Trophoblast cell (in vitro differentiated cells and primary cell): Measurements from ENCODE around the gene TASOR2.

Experiments used
- DNase-seq, 2 donors: peaks; one replicate each; pipeline ENCODE4 v3.0.0-alpha.2; 2016
- H2AFZ ChIP-seq: 2 replicates; pipeline ENCODE4 v1.6.1; 2013; ENCODE audit warnings: low read length, moderate library complexity, mild to moderate bottlenecking; ENCODE audit not compliant: insufficient read depth, poor library complexity
- H2AK5ac ChIP-seq: 2 replicates; pipeline ENCODE4 v1.6.1; 2013; ENCODE audit warnings: mild to moderate bottlenecking, low read length
- H2BK120ac ChIP-seq: 2 replicates; pipeline ENCODE4 v1.6.1; 2013; ENCODE audit warnings: low read length, mild to moderate bottlenecking, moderate library complexity; ENCODE audit not compliant: insufficient read depth, poor library complexity
- H2BK12ac ChIP-seq: 2 replicates; pipeline ENCODE4 v1.6.1; 2013; ENCODE audit warnings: mild to moderate bottlenecking, low read length, moderate library complexity
- H2BK5ac ChIP-seq: 2 replicates; pipeline ENCODE4 v1.6.1; 2013; ENCODE audit warnings: low read length, low read depth, moderate library complexity, mild to moderate bottlenecking; ENCODE audit not compliant: poor library complexity
- H3K14ac ChIP-seq: 2 replicates; pipeline ENCODE4 v1.6.1; 2013; ENCODE audit warnings: mild to moderate bottlenecking, low read length
- H3K18ac ChIP-seq: 2 replicates; pipeline ENCODE4 v1.6.1; 2013; ENCODE audit warnings: mild to moderate bottlenecking, low read length
- H3K23ac ChIP-seq: 2 replicates; pipeline ENCODE4 v1.6.1; 2013; ENCODE audit warnings: low read length
- H3K27ac ChIP-seq: 2 replicates; pipeline ENCODE4 v1.5.1; 2013; ENCODE audit warnings: low read depth, mild to moderate bottlenecking, inconsistent platforms, low read length, moderate library complexity
- H3K27me3 ChIP-seq: 2 replicates; pipeline ENCODE4 v1.6.1; 2013; ENCODE audit warnings: inconsistent platforms, mild to moderate bottlenecking, low read length, moderate library complexity; ENCODE audit not compliant: insufficient read depth
- H3K36me3 ChIP-seq, 2 experiments: 1 replicate in 1 of 2; 2 replicates in 1 of 2; pipeline ENCODE4 v1.6.1; 2013; ENCODE audit warnings: low read length in 2 of 2, mild to moderate bottlenecking in 2 of 2, moderate library complexity in 1 of 2; ENCODE audit not compliant: insufficient read depth in 2 of 2, control insufficient read depth in 1 of 2
- H3K4ac ChIP-seq: 2 replicates; pipeline ENCODE4 v1.6.1; 2013; ENCODE audit warnings: low read depth, mild to moderate bottlenecking, low read length, moderate library complexity
- H3K4me1 ChIP-seq, 2 experiments: 1 replicate in 1 of 2; 2 replicates in 1 of 2; pipeline ENCODE4 v1.6.1; 2013; ENCODE audit warnings: low read length in 2 of 2, mild to moderate bottlenecking in 2 of 2, moderate library complexity in 1 of 2; ENCODE audit not compliant: insufficient read depth in 2 of 2, control insufficient read depth in 1 of 2
- H3K4me2 ChIP-seq: 2 replicates; pipeline ENCODE4 v1.6.1; 2013; ENCODE audit warnings: inconsistent platforms, mild to moderate bottlenecking, low read length, moderate library complexity
- H3K4me3 ChIP-seq: 2 replicates; pipeline ENCODE4 v1.5.1; 2013; ENCODE audit warnings: mild to moderate bottlenecking, low read depth, low read length, inconsistent platforms
- H3K79me1 ChIP-seq: one replicate; pipeline ENCODE4 v1.6.1; 2013; ENCODE audit warnings: low read length
- H3K79me2 ChIP-seq: 2 replicates; pipeline ENCODE4 v1.6.1; 2013; ENCODE audit warnings: low read length, mild to moderate bottlenecking; ENCODE audit not compliant: control insufficient read depth, insufficient read depth, poor library complexity
- H3K9ac ChIP-seq: 2 replicates; pipeline ENCODE4 v1.6.1; 2013; ENCODE audit warnings: mild to moderate bottlenecking, low read length
- H3K9me3 ChIP-seq: 2 replicates; pipeline ENCODE4 v1.6.1; 2013; ENCODE audit warnings: low read depth, mild to moderate bottlenecking, control low read depth, inconsistent platforms, low read length; ENCODE audit not compliant: insufficient read depth
- H4K12ac ChIP-seq: 2 replicates; pipeline ENCODE4 v1.6.1; 2013; ENCODE audit warnings: low read depth, mild to moderate bottlenecking, low read length, moderate library complexity
- H4K8ac ChIP-seq: 2 replicates; pipeline ENCODE4 v1.6.1; 2013; ENCODE audit warnings: low read depth, mild to moderate bottlenecking, low read length, moderate library complexity
- H4K91ac ChIP-seq: one replicate; pipeline ENCODE4 v1.6.1; 2013; ENCODE audit warnings: low read depth, mild to moderate bottlenecking, low read length, moderate library complexity
- WGBS: extraction: QIAGEN DNeasy Blood & Tissue Kit; methylation state at CpG from one replicate; pipeline ENCODE4 v1.1.7; 2013; ENCODE audit warnings: missing lambda C conversion rate; ENCODE audit not compliant: insufficient read length, insufficient coverage; ENCODE audit errors: extremely low coverage; 5-methylcytosine and 5-hydroxymethylcytosine counted together

TASOR2 gene

DNA sequence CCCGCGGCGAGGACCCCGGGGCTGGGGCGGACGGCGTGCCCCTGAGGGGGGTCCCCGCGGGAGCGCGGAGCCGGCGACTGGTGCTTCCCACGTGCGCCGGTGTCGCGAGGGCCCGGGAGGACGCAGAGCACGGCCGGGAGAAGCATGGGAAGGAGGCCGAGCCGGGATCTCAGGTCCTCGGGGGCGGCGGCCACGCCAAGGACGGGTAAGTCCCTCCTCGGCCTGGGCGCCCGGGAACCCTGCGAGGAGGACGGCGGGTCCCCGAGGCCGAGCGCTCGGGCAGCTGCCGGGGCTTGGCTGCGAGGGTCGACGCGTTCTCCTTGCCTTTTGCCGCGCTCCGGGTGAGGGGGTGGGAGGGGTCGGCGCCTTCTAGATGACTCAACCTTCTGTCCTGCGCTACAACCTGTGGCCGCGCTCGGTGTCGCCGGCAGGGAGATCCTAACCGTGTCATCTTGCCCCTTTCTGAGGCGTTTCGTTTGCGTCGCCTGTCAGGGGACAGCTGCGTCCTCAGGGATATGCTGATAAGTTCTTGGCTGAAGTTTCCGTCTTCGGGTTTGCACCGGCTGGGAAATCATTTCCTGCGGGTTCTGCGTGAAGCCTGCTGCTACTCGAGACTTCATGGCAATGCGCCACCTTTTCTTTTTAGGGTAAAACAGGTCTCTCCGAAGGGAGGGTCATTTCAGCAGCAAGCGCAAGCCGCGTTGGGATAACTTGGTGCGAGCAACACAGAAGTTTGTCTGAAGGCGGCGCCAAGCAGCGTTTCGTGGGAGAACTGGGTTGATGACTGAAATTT is 529 bp downstream of the TASOR2 start:
- Histone ChIP-seq H3K79me2 (peaks cover 8% of the 10 kb centered on the region), H3K36me3 (no peaks in the 10 kb centered on the region), H3K79me1 (peaks cover 8% of the 10 kb centered on the region), H3K9ac (peak overlapping the region; percentile 95), H3K14ac (peak overlapping the region; percentile 82), H3K18ac (peak overlapping the region; percentile 67), H2BK120ac (peak overlapping the region; percentile 85), H4K8ac (peak overlapping the region; percentile 82), H3K27me3 (no peaks in the 10 kb centered on the region), H3K9me3 (no peaks in the 10 kb centered on the region), H3K27ac (peak overlapping the region; percentile 81), H3K4me2 (peak overlapping the region; percentile 98), H2AFZ (peak overlapping the region; percentile 77), H3K4me1 (no peaks in the 10 kb centered on the region), H3K4me3 (peak overlapping the region; percentile 97), H4K12ac (peak overlapping the region; percentile 57), H3K4ac (peak overlapping the region; percentile 35), H2AK5ac (peak overlapping the region; percentile 38), H4K91ac (peak overlapping the region; percentile 75), H2BK5ac (peak overlapping the region; percentile 58), H3K23ac (no peak overlapping the region), H2BK12ac (no peak overlapping the region)
- DNase-seq: peak; percentile 77 to 78
- no CpG with 5 or more reads among the region's 77 CpGs for WGBS

DNA sequence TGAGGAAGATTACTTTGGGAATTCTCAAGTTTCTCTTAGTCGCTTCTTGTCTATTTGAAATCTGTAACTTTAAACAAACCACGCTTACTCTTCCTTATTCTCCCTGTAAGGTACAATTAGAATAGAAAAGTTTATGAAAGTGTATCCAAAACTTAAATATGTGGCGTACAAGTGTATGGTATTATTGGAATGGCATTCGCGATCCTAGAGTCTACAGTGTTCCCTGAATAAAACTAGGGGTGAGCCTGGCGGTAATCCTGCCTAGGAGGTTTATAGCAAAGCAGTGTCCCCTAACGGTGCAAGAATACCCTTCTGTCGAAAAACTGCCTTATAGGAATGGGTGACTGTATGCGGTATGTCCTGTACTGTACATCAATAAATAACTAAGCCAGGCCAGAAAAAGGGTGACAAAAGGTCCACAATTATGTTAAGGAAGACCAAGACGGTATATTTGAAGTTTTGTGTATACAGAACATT is 1.2 kb downstream of the TASOR2 start:
- no peaks in the 10 kb centered on the region for H3K36me3 ChIP-seq
- H3K4me3 ChIP-seq: peak overlapping the region; percentile 97
- no peak overlapping the region for H2BK120ac ChIP-seq
- H4K12ac ChIP-seq: no peak overlapping the region
- H2AFZ ChIP-seq: no peak overlapping the region
- peaks cover 8% of the 10 kb centered on the region for H3K79me1 ChIP-seq
- H4K91ac ChIP-seq: no peak overlapping the region
- H3K9me3 ChIP-seq: no peaks in the 10 kb centered on the region
- H3K4ac ChIP-seq: peak overlapping the region; percentile 87
- H3K79me2 ChIP-seq: peaks cover 8% of the 10 kb centered on the region
- no CpG with 5 or more reads among the region's 10 CpGs for WGBS
- H3K9ac ChIP-seq: peak overlapping the region; percentile 70
- no peak overlapping the region for H3K14ac ChIP-seq
- no peak overlapping the region for H3K23ac ChIP-seq
- peak overlapping the region; percentile 98 for H3K4me2 ChIP-seq
- H3K4me1 ChIP-seq: no peaks in the 10 kb centered on the region
- H4K8ac ChIP-seq: no peak overlapping the region
- no peak overlapping the region for H2BK12ac ChIP-seq
- DNase-seq: no peak
- H2BK5ac ChIP-seq: no peak overlapping the region
- H3K18ac ChIP-seq: no peak overlapping the region
- no peak overlapping the region for H2AK5ac ChIP-seq
- no peaks in the 10 kb centered on the region for H3K27me3 ChIP-seq
- H3K27ac ChIP-seq: no peak overlapping the region

DNA sequence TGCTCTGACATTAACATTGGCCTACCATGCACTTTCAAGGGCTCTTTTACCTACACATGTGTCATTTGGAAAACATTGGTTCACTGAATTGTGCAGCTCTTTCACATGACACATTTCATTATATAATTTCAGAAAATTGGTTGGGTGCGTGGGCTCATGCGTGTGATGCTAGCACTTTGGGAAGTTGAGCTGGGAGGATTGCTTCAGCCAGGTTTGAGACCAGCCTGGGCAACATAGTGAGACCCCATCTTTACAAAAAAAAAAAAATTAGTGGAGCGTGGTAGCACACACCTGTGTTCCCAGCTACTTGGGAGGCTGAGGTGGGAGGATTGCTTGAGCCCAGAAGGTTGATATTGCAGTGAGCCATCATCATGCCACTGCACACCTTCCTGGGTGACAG is 3.9 kb downstream of the TASOR2 start:
- no CpG with 5 or more reads among the region's 3 CpGs for WGBS
- no peaks in the 10 kb centered on the region for H3K9me3 ChIP-seq
- H4K12ac ChIP-seq: no peak overlapping the region

GRCh38 chr10:5691786-5692185 is 7.1 kb downstream of the TASOR2 start:
- no CpG with 5 or more reads among the region's 8 CpGs for WGBS
- no peaks in the 10 kb centered on the region for H3K36me3 ChIP-seq
- peaks cover 8% of the 10 kb centered on the region for H3K79me1 ChIP-seq
- H3K4me3 ChIP-seq: no peak overlapping the region
- peak overlapping the region; percentile 65 for H4K8ac ChIP-seq
- H3K23ac ChIP-seq: no peak overlapping the region
- peaks cover 4 to 8% of the 10 kb centered on the region in 2 experiments for H3K4me1 ChIP-seq
- H3K9ac ChIP-seq: no peak overlapping the region
- no peak overlapping the region for H2BK5ac ChIP-seq
- H3K9me3 ChIP-seq: no peaks in the 10 kb centered on the region
- no peak overlapping the region for H3K27ac ChIP-seq
- peaks cover 12% of the 10 kb centered on the region for H3K79me2 ChIP-seq
- no peak overlapping the region for H2AFZ ChIP-seq
- peak overlapping the region; percentile 14 for H4K91ac ChIP-seq
- H2BK12ac ChIP-seq: no peak overlapping the region
- H4K12ac ChIP-seq: peak overlapping the region; percentile 18
- peak in 1 of 2 donors; percentile 13 for DNase-seq
- H3K27me3 ChIP-seq: no peaks in the 10 kb centered on the region
- no peak overlapping the region for H2BK120ac ChIP-seq
- no peak overlapping the region for H3K18ac ChIP-seq
- H2AK5ac ChIP-seq: no peak overlapping the region
- no peak overlapping the region for H3K14ac ChIP-seq
- H3K4me2 ChIP-seq: peak overlapping the region; percentile 73
- H3K4ac ChIP-seq: peak overlapping the region; percentile 83

More for the DNA sequence above, 3.9 kb downstream of the TASOR2 start:
- Histone ChIP-seq H3K18ac (no peak overlapping the region), H3K9ac (no peak overlapping the region), H3K27me3 (no peaks in the 10 kb centered on the region), H3K79me1 (peaks cover 16% of the 10 kb centered on the region), H3K4me3 (no peak overlapping the region), H3K4me1 (peaks cover 4 to 8% of the 10 kb centered on the region in 2 experiments), H4K91ac (no peak overlapping the region), H3K79me2 (peaks cover 19% of the 10 kb centered on the region), H2AK5ac (no peak overlapping the region), H4K8ac (no peak overlapping the region), H3K27ac (no peak overlapping the region), H3K4me2 (no peak overlapping the region), H2BK5ac (no peak overlapping the region), H3K14ac (no peak overlapping the region), H3K36me3 (no peaks in the 10 kb centered on the region), H2BK12ac (no peak overlapping the region), H2BK120ac (no peak overlapping the region), H3K4ac (peak overlapping the region; percentile 82), H3K23ac (no peak overlapping the region), H2AFZ (no peak overlapping the region)
- DNase-seq: no peak
